Measurements from ENCODE around the gene ZSWIM9. TPM values are rescaled to one million over a fixed set of nuclear protein-coding genes. Genes with fewer than 3 reads are reported as not detected.

ZSWIM9 gene
- polyA plus RNA-seq, 1 donor from 2014 or later = 2.6 TPM

GRCh38 chr19:48213959-48214358, 43.5 kb downstream of the ZSWIM9 start:
- Histone ChIP-seq H3K27me3 (ENCODE audit: insufficient read depth, low read depth, low read length) (no peaks in the 10 kb centered on the region), H2AFZ (ENCODE audit: low read depth, low read length) (no peak overlapping the region), H3K9me3 (ENCODE audit: low read length) (no peaks in the 10 kb centered on the region), H3K9me2 (ENCODE audit: insufficient read depth, low read length) (no peaks in the 10 kb centered on the region), H3K27ac (ENCODE audit: low read length) (no peak overlapping the region), H3K9ac (ENCODE audit: low read length) (no peak overlapping the region), H4K20me1 (ENCODE audit: insufficient read depth) (no peaks in the 10 kb centered on the region), H3F3A (ENCODE audit: insufficient read depth, low read length, poor library complexity, severe bottlenecking) (no peaks in the 10 kb centered on the region), H3K36me3 (ENCODE audit: insufficient read depth, low read length) (no peaks in the 10 kb centered on the region), H3K79me2 (replicated peaks; ENCODE audit: insufficient read depth, low read length) (no peaks in the 10 kb centered on the region), H3K4me2 (ENCODE audit: low read length) (no peak overlapping the region), H3K4me3 (ENCODE audit: low read length) (peak overlapping the region; percentile 24)
- TF ChIP-seq EP300 (conservative IDR thresholded peaks at IDR 0.05; ENCODE audit: poor library complexity, severe bottlenecking) (peak; percentile 81), POLR2AphosphoS5 (IDR thresholded peaks at IDR 0.05) (peak; percentile 68), CTCF (IDR thresholded peaks at IDR 0.05; ENCODE audit: poor library complexity, severe bottlenecking) (no peak)

GRCh38 chr19:48216933-48217332, 46.5 kb downstream of the ZSWIM9 start:
- Histone ChIP-seq H4K20me1 (ENCODE audit: insufficient read depth) (no peaks in the 10 kb centered on the region), H3K4me2 (ENCODE audit: low read length) (no peak overlapping the region), H3K36me3 (ENCODE audit: insufficient read depth, low read length) (no peaks in the 10 kb centered on the region), H2AFZ (ENCODE audit: low read depth, low read length) (no peak overlapping the region), H3K9ac (ENCODE audit: low read length) (no peak overlapping the region), H3K27ac (ENCODE audit: low read length) (no peak overlapping the region), H3F3A (ENCODE audit: insufficient read depth, low read length, poor library complexity, severe bottlenecking) (no peaks in the 10 kb centered on the region), H3K9me2 (ENCODE audit: insufficient read depth, low read length) (no peaks in the 10 kb centered on the region), H3K9me3 (ENCODE audit: low read length) (no peaks in the 10 kb centered on the region), H3K79me2 (replicated peaks; ENCODE audit: insufficient read depth, low read length) (no peaks in the 10 kb centered on the region), H3K4me3 (ENCODE audit: low read length) (no peak overlapping the region), H3K27me3 (ENCODE audit: insufficient read depth, low read depth, low read length) (no peaks in the 10 kb centered on the region)
- TF ChIP-seq CTCF (IDR thresholded peaks at IDR 0.05; ENCODE audit: poor library complexity, severe bottlenecking) = no peak
- TF ChIP-seq REST (IDR thresholded peaks at IDR 0.05; ENCODE audit: borderline replicate concordance) = no peak
- no peak for TF ChIP-seq SMC3 (conservative IDR thresholded peaks at IDR 0.05; ENCODE audit: poor library complexity)
- no peak for TF ChIP-seq EZH2 (IDR thresholded peaks at IDR 0.05; ENCODE audit: borderline replicate concordance, insufficient read depth, low read length, poor library complexity, severe bottlenecking)
- TF ChIP-seq RAD21 (conservative IDR thresholded peaks at IDR 0.05) = no peak
- TF ChIP-seq MXI1 (conservative IDR thresholded peaks at IDR 0.05; ENCODE audit: poor library complexity, severe bottlenecking) = no peak
